ENCODE results near the gene TMED10. TPM values are rescaled to one million over a fixed set of nuclear protein-coding genes. Genes with fewer than 3 reads are reported as not detected.

Gene TMED10
- total RNA-seq, 2 experiments from 2014 or later, result 129 to 221 TPM

DNA sequence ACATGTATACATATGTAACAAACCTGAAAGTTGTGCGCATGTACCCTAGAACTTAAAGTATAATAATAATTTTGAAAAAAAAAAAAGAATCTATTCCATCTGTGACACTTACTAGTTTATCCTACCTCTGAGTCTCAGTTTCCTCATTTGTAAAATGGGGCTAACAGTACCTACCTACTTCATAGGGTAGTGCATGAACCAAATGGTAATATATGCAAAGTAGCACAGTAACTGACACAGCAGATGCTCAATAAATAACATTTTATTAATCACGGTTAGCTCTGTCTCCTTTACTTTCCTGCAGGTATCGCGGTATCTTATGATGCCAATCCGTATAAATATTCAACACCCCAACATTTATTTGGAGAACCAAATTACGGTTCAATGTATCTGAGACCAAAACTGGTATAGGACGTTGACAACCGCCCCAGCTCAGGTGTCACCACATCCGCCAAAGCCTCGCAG is 703 bp downstream of the TMED10 start:
- Histone ChIP-seq H3K4me3 (ENCODE audit: low read depth, low read length, poor library complexity, severe bottlenecking) (peak overlapping the region; percentile 77), H2AFZ (ENCODE audit: low read length) (peak overlapping the region; percentile 67; the same call in 1 of the 2 replicates), H4K20me1 (ENCODE audit: insufficient read depth, low read length) (peaks cover 14% of the 10 kb centered on the region), H3K9me3 (ENCODE audit: low read length) (no peaks in the 10 kb centered on the region), H3K27ac (ENCODE audit: low read depth, low read length, poor library complexity, severe bottlenecking) (peak overlapping the region; percentile 88), H3K4me1 (ENCODE audit: insufficient read depth, low read length, poor library complexity, severe bottlenecking) (peaks cover 30% of the 10 kb centered on the region), H3K4me2 (ENCODE audit: low read length) (peak overlapping the region; percentile 78), H3K9me2 (ENCODE audit: insufficient read depth, low read length) (no peaks in the 10 kb centered on the region), H3K79me2 (ENCODE audit: insufficient read depth, low read depth, low read length) (peaks cover 52% of the 10 kb centered on the region), H3K36me3 (ENCODE audit: insufficient read depth, low read length) (peaks cover 25% of the 10 kb centered on the region; the same call in 1 of the 2 replicates)
- ChIA-PET CTCF (ENCODE audit: unreplicated experiment) (interaction anchor here (0.5 kb wide), 1 partner anchor 431 kb away, joined by 4 read pairs; no protein-coding TSS in a partner anchor), POLR2A (interaction anchor here (0.7 to 1.0 kb wide), 4 partner anchors 24 to 803 kb away, joined by 3 to 5 read pairs (median 4); no protein-coding TSS in a partner anchor)
- TF ChIP-seq EZH2phosphoT487 (IDR thresholded peaks at IDR 0.05; ENCODE audit: borderline replicate concordance, low read depth, low read length), result no peak
- TF ChIP-seq CTCF (conservative IDR thresholded peaks at IDR 0.05; ENCODE audit: low read length), result no peak
- no peak for DNase-seq (ENCODE audit: low spot score)
- intact Hi-C loops (cut with micrococcal nuclease; ENCODE audit: unreplicated experiment), result loop anchor here (1.0 to 5.0 kb wide), 4 partner anchors 49 to 121 kb away; partner anchors contain the start of genes FOS and NEK9
- BruUV-seq (replicated peaks), result no TSS peak

DNA sequence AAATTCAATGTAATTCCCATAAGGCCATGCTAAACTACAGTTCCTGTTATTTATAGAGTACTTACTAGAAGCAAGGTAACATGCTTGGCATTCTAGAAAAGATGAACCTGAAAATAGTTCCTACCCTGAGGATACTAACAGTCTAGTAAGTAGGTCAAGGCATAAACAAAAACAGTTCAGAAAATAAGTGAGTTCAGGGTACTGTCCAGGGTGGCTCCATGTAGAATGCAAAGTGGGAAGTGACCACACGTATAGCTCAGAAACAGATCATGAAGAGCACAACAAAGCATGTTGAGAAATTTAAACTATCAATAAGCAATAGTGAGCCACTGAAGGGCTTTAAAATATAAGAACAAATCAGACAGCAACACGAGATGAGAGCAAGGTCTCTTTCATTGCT is 2.3 kb downstream of the TMED10 start:
- H3K4me1 ChIP-seq (ENCODE audit: insufficient read depth, low read length, poor library complexity, severe bottlenecking), result peaks cover 29% of the 10 kb centered on the region
- peak overlapping the region; percentile 77 for H3K4me3 ChIP-seq (ENCODE audit: low read depth, low read length, poor library complexity, severe bottlenecking)
- H2AFZ ChIP-seq (ENCODE audit: low read length), result no peak overlapping the region
- ChIA-PET CTCF (ENCODE audit: unreplicated experiment) (no interaction called here), POLR2A (interaction anchor here (1.0 to 1.4 kb wide), 3 partner anchors 10 to 74 kb away, joined by 3 to 4 read pairs (median 4); no protein-coding TSS in a partner anchor)
- H3K9me2 ChIP-seq (ENCODE audit: insufficient read depth, low read length), result no peaks in the 10 kb centered on the region
- no TSS peak for BruUV-seq (replicated peaks)
- intact Hi-C loops (cut with micrococcal nuclease; ENCODE audit: unreplicated experiment), result no loop called here
- H3K27ac ChIP-seq (ENCODE audit: low read depth, low read length, poor library complexity, severe bottlenecking), result no peak overlapping the region
- H3K9me3 ChIP-seq (ENCODE audit: low read length), result no peaks in the 10 kb centered on the region
- no peak for TF ChIP-seq EZH2phosphoT487 (IDR thresholded peaks at IDR 0.05; ENCODE audit: borderline replicate concordance, low read depth, low read length)
- TF ChIP-seq CTCF (conservative IDR thresholded peaks at IDR 0.05; ENCODE audit: low read length), result no peak
- H3K79me2 ChIP-seq (ENCODE audit: insufficient read depth, low read depth, low read length), result peaks cover 68% of the 10 kb centered on the region
- H3K4me2 ChIP-seq (ENCODE audit: low read length), result peak overlapping the region; percentile 78
- peaks cover 28% of the 10 kb centered on the region; the same call in 1 of the 2 replicates for H3K36me3 ChIP-seq (ENCODE audit: insufficient read depth, low read length)
- H4K20me1 ChIP-seq (ENCODE audit: insufficient read depth, low read length), result peaks cover 14% of the 10 kb centered on the region
- DNase-seq (ENCODE audit: low spot score), result no peak

DNA sequence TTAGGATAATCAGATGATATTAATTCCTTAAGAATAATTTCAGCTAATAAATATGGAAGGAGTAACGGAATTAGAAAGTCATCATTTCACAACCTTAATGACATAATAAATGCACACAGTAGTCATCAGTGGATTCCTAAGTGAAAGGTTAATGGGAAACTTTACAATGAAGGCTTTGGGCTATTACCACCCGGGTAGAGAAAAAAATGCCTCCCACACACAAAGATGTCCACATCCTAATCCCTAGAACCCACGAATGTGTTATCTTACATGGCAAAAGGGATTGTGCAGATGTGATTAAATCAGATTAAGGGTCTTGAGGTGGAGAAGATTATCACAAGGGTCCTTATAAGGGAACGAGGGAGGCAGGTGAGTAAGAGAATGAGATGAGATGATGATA is 5.6 kb downstream of the TMED10 start:
- H3K4me2 ChIP-seq (ENCODE audit: low read length), result no peak overlapping the region
- no peak overlapping the region for H3K27ac ChIP-seq (ENCODE audit: low read depth, low read length, poor library complexity, severe bottlenecking)
- H4K20me1 ChIP-seq (ENCODE audit: insufficient read depth, low read length), result peaks cover 19% of the 10 kb centered on the region
- H3K4me3 ChIP-seq (ENCODE audit: low read depth, low read length, poor library complexity, severe bottlenecking), result no peak overlapping the region
- peaks cover 28% of the 10 kb centered on the region; the same call in 1 of the 2 replicates for H3K36me3 ChIP-seq (ENCODE audit: insufficient read depth, low read length)
- no peak overlapping the region for H2AFZ ChIP-seq (ENCODE audit: low read length)
- BruUV-seq (replicated peaks), result no TSS peak
- DNase-seq (ENCODE audit: low spot score), result no peak
- POLR2A ChIA-PET, result interaction anchor here (0.7 kb wide), 1 partner anchor 25 kb away, joined by 4 read pairs; no protein-coding TSS in a partner anchor
- H3K4me1 ChIP-seq (ENCODE audit: insufficient read depth, low read length, poor library complexity, severe bottlenecking), result peaks cover 39% of the 10 kb centered on the region
- CTCF ChIA-PET (ENCODE audit: unreplicated experiment), result no interaction called here
- peaks cover 100% of the 10 kb centered on the region for H3K79me2 ChIP-seq (ENCODE audit: insufficient read depth, low read depth, low read length)
- no peak for TF ChIP-seq EZH2phosphoT487 (IDR thresholded peaks at IDR 0.05; ENCODE audit: borderline replicate concordance, low read depth, low read length)
- TF ChIP-seq CTCF (conservative IDR thresholded peaks at IDR 0.05; ENCODE audit: low read length), result no peak
- intact Hi-C loops (cut with micrococcal nuclease; ENCODE audit: unreplicated experiment), result no loop called here
- no peaks in the 10 kb centered on the region for H3K9me2 ChIP-seq (ENCODE audit: insufficient read depth, low read length)
- H3K9me3 ChIP-seq (ENCODE audit: low read length), result no peaks in the 10 kb centered on the region

Data from OCI-LY7 (cell line).